SK-N-SH (cell line): ENCODE data around the gene SCGB3A1. TPM values are rescaled to one million over a fixed set of nuclear protein-coding genes. Genes with fewer than 3 reads are reported as not detected.

Experiments used
- CTCF ChIA-PET: fragments of 300-600, 350-600 bp; formaldehyde crosslinking; extraction: SDS; loops from one replicate; lab custom pipeline; 2021; lab: Yijun Ruan, JAX
- POLR2A ChIA-PET: fragments of 350-600 bp; sonication (Branson Sonifier 250); formaldehyde crosslinking; extraction: SDS; loops from one replicate; lab custom pipeline; 2020; ENCODE audit warnings: antibody characterized with exemption, inconsistent platforms; lab: Yijun Ruan, JAX
- DNase-seq: peaks from one replicate; pipeline ENCODE4 v3.0.0; 2012
- H2AFZ ChIP-seq: fragments of 200-600 bp; sonication (generic); 2 replicates; pipeline ENCODE4 v1.8.1; 2016; ENCODE audit warnings: antibody characterized with exemption, mild to moderate bottlenecking, low read depth
- H3F3A ChIP-seq: fragments of 200-600 bp; sonication (generic); replicated peaks from 2 replicates; pipeline ENCODE3; 2016; ENCODE audit warnings: antibody characterized with exemption, mild to moderate bottlenecking; ENCODE audit not compliant: insufficient read depth
- H3K27ac ChIP-seq, 2 experiments: fragments of 200-500 bp in 1 of 2; fragments of 200-600 bp in 1 of 2; sonication (Bioruptor generic) in 1 of 2; sonication (generic), shearing (Covaris generic) in 1 of 2; 2 replicates each; pipeline versions ENCODE4 v1.5.1 to v1.6.1; 2014 to 2016; ENCODE audit warnings: low read depth in 2 of 2, inconsistent platforms in 1 of 2, low read length in 1 of 2, mild to moderate bottlenecking in 1 of 2, mixed read lengths in 1 of 2
- H3K27me3 ChIP-seq: fragments of 200-600 bp; sonication (generic), shearing (Covaris generic); 2 replicates; pipeline ENCODE4 v1.6.1; 2016; ENCODE audit warnings: mixed run types; ENCODE audit not compliant: insufficient read depth
- H3K36me3 ChIP-seq, 2 experiments: fragments of 200-500 bp in 1 of 2; fragments of 200-600 bp in 1 of 2; sonication (Bioruptor generic) in 1 of 2; sonication (generic) in 1 of 2; replicated peaks in 1 of 2; 2 replicates each; pipeline versions ENCODE3 to v1.5.1; 2014 to 2016; ENCODE audit warnings: low read length in 1 of 2, mild to moderate bottlenecking in 1 of 2; ENCODE audit not compliant: insufficient read depth in 2 of 2, control insufficient read depth in 1 of 2
- H3K4me1 ChIP-seq, 2 experiments: fragments of 200-500 bp in 1 of 2; fragments of 200-600 bp in 1 of 2; sonication (Bioruptor generic) in 1 of 2; sonication (generic), shearing (Covaris generic) in 1 of 2; 2 replicates each; pipeline versions ENCODE4 v1.5.1 to v1.6.1; 2014 to 2016; ENCODE audit warnings: low read depth in 1 of 2, low read length in 1 of 2, mixed run types in 1 of 2; ENCODE audit not compliant: insufficient read depth in 2 of 2, control insufficient read depth in 1 of 2
- H3K4me2 ChIP-seq: fragments of 200-600 bp; sonication (generic), shearing (Covaris generic); 2 replicates; pipeline ENCODE4 v1.6.1; 2017; ENCODE audit warnings: mixed run types
- H3K4me3 ChIP-seq, 2 experiments: fragments of 200-500 bp in 1 of 2; fragments of 200-600 bp in 1 of 2; sonication (Bioruptor generic) in 1 of 2; sonication (generic), shearing (Covaris generic) in 1 of 2; 2 replicates each; pipeline versions ENCODE4 v1.5.1 to v1.8.1; 2014 to 2016; ENCODE audit warnings: low read depth in 2 of 2, inconsistent platforms in 1 of 2, low read length in 1 of 2, mild to moderate bottlenecking in 1 of 2, mixed read lengths in 1 of 2, moderate library complexity in 1 of 2
- H3K79me2 ChIP-seq: fragments of 200-600 bp; sonication (generic); 2 replicates; pipeline ENCODE4 v1.8.1; 2017; ENCODE audit warnings: mild to moderate bottlenecking; ENCODE audit not compliant: insufficient read depth
- H3K9ac ChIP-seq: fragments of 200-600 bp; sonication (generic); 2 replicates; pipeline ENCODE4 v1.6.1; 2017; ENCODE audit warnings: mixed run types
- H3K9me2 ChIP-seq: fragments of 200-600 bp; sonication (generic); 2 replicates; pipeline ENCODE4 v1.6.1; 2017; ENCODE audit warnings: mixed run types
- H3K9me3 ChIP-seq: fragments of 200-600 bp; sonication (generic); 2 replicates; pipeline ENCODE4 v1.6.1; 2017; ENCODE audit warnings: mixed run types, mild to moderate bottlenecking, moderate library complexity
- H4K20me1 ChIP-seq: fragments of 200-600 bp; sonication (generic); 2 replicates; pipeline ENCODE4 v1.6.1; 2017; ENCODE audit warnings: mild to moderate bottlenecking, mixed run types; ENCODE audit not compliant: insufficient read depth
- ELF1 ChIP-seq: IDR thresholded peaks from 2 replicates; pipeline ENCODE4 v1.4.0; 2012
- EP300 ChIP-seq, 2 experiments: IDR thresholded peaks; 2 replicates each; pipeline versions ENCODE4 v1.4.0 to v1.6.1; 2012; ENCODE audit warnings: borderline replicate concordance in 1 of 2, low read depth in 1 of 2, low read length in 1 of 2
- FOXJ3 ChIP-seq: sonication (generic); formaldehyde crosslinking; IDR thresholded peaks from 2 replicates; pipeline ENCODE4 v1.5.1; 2020; ENCODE audit warnings: mild to moderate bottlenecking, missing genetic modification reagents
- GABPA ChIP-seq: IDR thresholded peaks from 2 replicates; pipeline ENCODE4 v1.4.0; 2012; ENCODE audit warnings: low read depth, mild to moderate bottlenecking
- GATA2 ChIP-seq: sonication (generic); formaldehyde crosslinking; IDR thresholded peaks from 2 replicates; pipeline ENCODE4 v1.5.0; 2020; ENCODE audit warnings: mild to moderate bottlenecking, missing genetic modification reagents
- JUND ChIP-seq: IDR thresholded peaks from 2 replicates; pipeline ENCODE4 v1.4.0; 2012
- MEF2A ChIP-seq: IDR thresholded peaks from 2 replicates; pipeline ENCODE4 v1.4.0; 2012; ENCODE audit warnings: low read depth, borderline replicate concordance
- NRF1 ChIP-seq: IDR thresholded peaks from 2 replicates; pipeline ENCODE4 v1.6.1; 2012; ENCODE audit warnings: low read depth, mild to moderate bottlenecking, low read length
- RCOR1 ChIP-seq: fragments of 150-350 bp; IDR thresholded peaks from 2 replicates; pipeline ENCODE4 v1.6.1; 2017; ENCODE audit warnings: antibody characterized with exemption, low read length
- REST ChIP-seq: IDR thresholded peaks from 2 replicates; pipeline ENCODE4 v1.6.1; 2012; ENCODE audit warnings: mild to moderate bottlenecking, low read depth, low read length, moderate library complexity
- RFX5 ChIP-seq: IDR thresholded peaks from 2 replicates; pipeline ENCODE4 v1.6.1; 2012; ENCODE audit warnings: mild to moderate bottlenecking, improper control_type of control experiment, low read length
- RXRA ChIP-seq: IDR thresholded peaks from 2 replicates; pipeline ENCODE4 v1.4.0; 2012; ENCODE audit warnings: low read depth, mild to moderate bottlenecking, borderline replicate concordance
- TAF1 ChIP-seq: IDR thresholded peaks from 2 replicates; pipeline ENCODE4 v1.6.1; 2012; ENCODE audit warnings: low read depth, mild to moderate bottlenecking, low read length, moderate library complexity, borderline replicate concordance
- TCF12 ChIP-seq: IDR thresholded peaks from 2 replicates; pipeline ENCODE4 v1.4.0; 2012
- TEAD4 ChIP-seq: IDR thresholded peaks from 2 replicates; pipeline ENCODE4 v1.4.0; 2012; ENCODE audit warnings: mild to moderate bottlenecking, borderline replicate concordance; ENCODE audit not compliant: insufficient read depth
- YY1 ChIP-seq: IDR thresholded peaks from 2 replicates; pipeline ENCODE4 v1.4.0; 2012; ENCODE audit warnings: low read depth, mild to moderate bottlenecking
- ZBTB33 ChIP-seq: IDR thresholded peaks from 2 replicates; pipeline ENCODE4 v1.4.0; 2012; ENCODE audit warnings: low read depth, borderline replicate concordance
- WGBS: methylation state at CpG from one replicate; pipeline ENCODE4 v1.1.6; 2017; ENCODE audit warnings: low lambda C conversion rate; 5-methylcytosine and 5-hydroxymethylcytosine counted together
- polyA plus RNA-seq, 3 experiments: library from polyadenylated mRNA; depleted of rRNA; stranded (reverse); fragments of >200 nt; gene quantifications; 2 replicates each; pipeline ENCODE4 v1.2.3, GENCODE V29; 2012
- TF ChIP-seq, protein P1 (sequence below): IDR thresholded peaks from 2 replicates; pipeline ENCODE4; 2012

The SCGB3A1 gene
- polyA plus RNA-seq, 1 of the 3 experiments (the other 2 are of a cell fraction): not detected

- no peaks in the 10 kb centered on the region for H3K36me3 ChIP-seq
- no peaks in the 10 kb centered on the region for H3K79me2 ChIP-seq
- H2AFZ ChIP-seq: no peak overlapping the region
- H3K9me2 ChIP-seq: no peaks in the 10 kb centered on the region
- H3F3A ChIP-seq: no peaks in the 10 kb centered on the region
- H3K4me2 ChIP-seq: peak overlapping the region; percentile 47; the same call in 1 of the 2 replicates
- H4K20me1 ChIP-seq: no peaks in the 10 kb centered on the region
- no peaks in the 10 kb centered on the region for H3K9me3 ChIP-seq
- H3K4me1 ChIP-seq: no peaks in the 10 kb centered on the region
- peak; percentile 38 for DNase-seq
- no peak overlapping the region for H3K27ac ChIP-seq
- peak overlapping the region in 1 of 2 experiments; percentile 9; a peak in 1 of 4 replicates for H3K4me3 ChIP-seq
- WGBS: 14% methylated on average over 10 of the region's 44 CpGs
- CTCF ChIA-PET: interaction anchor here (1.1 to 5.4 kb wide), 3 partner anchors 16 to 275 kb away, joined by 3 to 21 read pairs (median 4); no protein-coding TSS in a partner anchor
- TF ChIP-seq ZBTB33 (no peak), GATA2 (no peak), TAF1 (no peak), ELF1 (no peak), NRF1 (no peak), TCF12 (no peak), RFX5 (no peak), FOXJ3 (CRISPR knock-in tag) (no peak), YY1 (no peak), REST (no peak), RCOR1 (no peak)
- H3K27me3 ChIP-seq: peaks cover 53% of the 10 kb centered on the region; the same call in 1 of the 2 replicates
- H3K9ac ChIP-seq: no peak overlapping the region
- POLR2A ChIA-PET: no interaction called here
Observed at GRCh38 chr5:180589771-180590542, 1.3 kb downstream of the SCGB3A1 start.

DNA sequence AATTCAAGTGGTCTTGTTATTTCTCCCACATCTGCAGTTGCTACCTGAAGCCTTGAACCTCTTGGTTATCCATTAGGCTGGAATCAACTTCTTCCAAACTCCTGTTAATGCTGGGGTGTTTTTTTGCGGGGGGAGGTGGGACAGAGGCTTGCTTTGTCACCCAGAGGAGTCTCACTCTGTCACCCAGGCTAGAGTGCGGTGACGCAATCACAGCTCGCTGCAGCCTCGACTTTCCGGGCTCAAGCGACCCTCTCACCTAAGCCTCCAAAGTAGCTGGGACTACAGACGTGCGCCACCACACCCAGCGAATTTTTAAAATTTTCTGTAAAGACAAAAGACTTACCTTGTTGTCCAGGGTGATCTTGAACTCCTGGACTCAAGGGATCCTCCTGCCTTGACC is 4.4 kb downstream of the SCGB3A1 start:
- 85% methylated on average over 10 of the region's 10 CpGs for WGBS
- CTCF ChIA-PET: interaction anchor here (0.9 kb wide), 1 partner anchor 19 kb away, joined by 3 read pairs; no protein-coding TSS in a partner anchor
- TF ChIP-seq YY1 (no peak), RXRA (no peak), GABPA (no peak), EP300 (IDR thresholded peaks at IDR 0.05; ENCODE audit: borderline replicate concordance in 1 of 2, low read depth in 1 of 2, low read length in 1 of 2) (no peak), JUND (no peak), TEAD4 (no peak), MEF2A (no peak)
- TF ChIP-seq, protein P1, sequence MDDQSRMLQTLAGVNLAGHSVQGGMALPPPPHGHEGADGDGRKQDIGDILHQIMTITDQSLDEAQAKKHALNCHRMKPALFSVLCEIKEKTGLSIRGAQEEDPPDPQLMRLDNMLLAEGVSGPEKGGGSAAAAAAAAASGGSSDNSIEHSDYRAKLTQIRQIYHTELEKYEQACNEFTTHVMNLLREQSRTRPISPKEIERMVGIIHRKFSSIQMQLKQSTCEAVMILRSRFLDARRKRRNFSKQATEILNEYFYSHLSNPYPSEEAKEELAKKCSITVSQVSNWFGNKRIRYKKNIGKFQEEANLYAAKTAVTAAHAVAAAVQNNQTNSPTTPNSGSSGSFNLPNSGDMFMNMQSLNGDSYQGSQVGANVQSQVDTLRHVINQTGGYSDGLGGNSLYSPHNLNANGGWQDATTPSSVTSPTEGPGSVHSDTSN: no peak
- no peak for DNase-seq
- Histone ChIP-seq H3F3A (no peaks in the 10 kb centered on the region), H2AFZ (no peak overlapping the region), H3K4me2 (no peak overlapping the region), H3K36me3 (no peaks in the 10 kb centered on the region), H3K9ac (no peak overlapping the region), H3K79me2 (no peaks in the 10 kb centered on the region), H4K20me1 (no peaks in the 10 kb centered on the region), H3K4me1 (no peaks in the 10 kb centered on the region), H3K4me3 (no peak overlapping the region), H3K9me2 (no peaks in the 10 kb centered on the region), H3K27ac (no peak overlapping the region), H3K27me3 (peaks cover 36% of the 10 kb centered on the region; the same call in 1 of the 2 replicates), H3K9me3 (peaks cover 3% of the 10 kb centered on the region; the same call in 1 of the 2 replicates)
- POLR2A ChIA-PET: no interaction called here
